Right lobe of liver (tissue), 4 donors: ENCODE measurements around the gene P2RX7.

ENCODE experiments used
- POLR2A ChIP-seq: fragments of 450-650 bp; IDR thresholded peaks from one replicate; pipeline ENCODE4 v1.6.1; 2017; ENCODE audit warnings: antibody characterized with exemption, mild to moderate bottlenecking
- TF ChIP-seq, protein P1 (sequence below), 4 donors: fragments of 200-600 bp in 3 of 4; fragments of 450-650 bp in 1 of 4; IDR thresholded peaks; one replicate each; pipeline versions ENCODE4 v1.5.1 to v1.8.0; 2016 to 2022; ENCODE audit warnings: antibody characterized with exemption in 4 of 4, mild to moderate bottlenecking in 2 of 4
- donor health status: DM: no; HTN: no; CAD: no.
- donor health status: DM: no; HTN: no; CAD: no.
- donor health status: DM: no; HTN: yes; CAD: no.

DNA sequence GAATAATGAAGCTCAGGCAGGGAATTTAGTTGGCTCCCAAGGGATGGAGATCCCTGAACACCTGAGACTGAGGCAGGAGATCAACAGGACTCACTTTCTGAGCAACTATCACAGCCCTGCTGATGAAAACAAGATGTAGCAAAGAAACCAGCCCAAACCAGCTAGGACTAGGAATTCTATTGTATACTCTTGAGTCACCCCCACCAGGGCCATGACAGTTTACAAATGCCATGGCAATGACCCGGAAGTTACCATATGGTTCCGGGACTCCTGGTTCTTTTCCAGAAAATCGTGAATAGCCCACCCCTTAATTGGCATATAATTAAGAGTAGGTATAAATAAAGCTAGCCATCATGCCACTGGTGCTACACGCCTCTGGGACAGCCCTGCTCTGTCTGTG lies 47.6 kb upstream of the P2RX7 start:
- TF ChIP-seq, protein P1, sequence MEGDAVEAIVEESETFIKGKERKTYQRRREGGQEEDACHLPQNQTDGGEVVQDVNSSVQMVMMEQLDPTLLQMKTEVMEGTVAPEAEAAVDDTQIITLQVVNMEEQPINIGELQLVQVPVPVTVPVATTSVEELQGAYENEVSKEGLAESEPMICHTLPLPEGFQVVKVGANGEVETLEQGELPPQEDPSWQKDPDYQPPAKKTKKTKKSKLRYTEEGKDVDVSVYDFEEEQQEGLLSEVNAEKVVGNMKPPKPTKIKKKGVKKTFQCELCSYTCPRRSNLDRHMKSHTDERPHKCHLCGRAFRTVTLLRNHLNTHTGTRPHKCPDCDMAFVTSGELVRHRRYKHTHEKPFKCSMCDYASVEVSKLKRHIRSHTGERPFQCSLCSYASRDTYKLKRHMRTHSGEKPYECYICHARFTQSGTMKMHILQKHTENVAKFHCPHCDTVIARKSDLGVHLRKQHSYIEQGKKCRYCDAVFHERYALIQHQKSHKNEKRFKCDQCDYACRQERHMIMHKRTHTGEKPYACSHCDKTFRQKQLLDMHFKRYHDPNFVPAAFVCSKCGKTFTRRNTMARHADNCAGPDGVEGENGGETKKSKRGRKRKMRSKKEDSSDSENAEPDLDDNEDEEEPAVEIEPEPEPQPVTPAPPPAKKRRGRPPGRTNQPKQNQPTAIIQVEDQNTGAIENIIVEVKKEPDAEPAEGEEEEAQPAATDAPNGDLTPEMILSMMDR (IDR thresholded peaks at IDR 0.05): no peak
- no peak for TF ChIP-seq POLR2A
